ENCODE measurements around the gene MYO7A. TPM values are rescaled to one million over a fixed set of nuclear protein-coding genes. Genes with fewer than 3 reads are reported as not detected.

Gene MYO7A
- total RNA-seq, 3 donors from 2014 or later: 2.3 to 9.9 (median 6.7) TPM

GRCh38 chr11:77206264-77207018 is 78.4 kb downstream of the MYO7A start:
- Histone ChIP-seq H3K9me3 (no peaks in the 10 kb centered on the region), H3K4me3 (no peak overlapping the region), H3K36me3 (ENCODE audit: low read depth) (no peaks in the 10 kb centered on the region), H3K4me1 (ENCODE audit: low read depth) (no peaks in the 10 kb centered on the region)
- DNase-seq: no peak
- ATAC-seq: no peak
- no peak for TF ChIP-seq CTCF (IDR thresholded peaks at IDR 0.05)
- intact Hi-C loops (cut with DNase I, micrococcal nuclease): no loop called here

GRCh38 chr11:77207019-77207485 is 79.0 kb downstream of the MYO7A start:
- no peak for TF ChIP-seq CTCF (IDR thresholded peaks at IDR 0.05)
- no peak for DNase-seq
- Histone ChIP-seq H3K4me1 (ENCODE audit: low read depth) (no peaks in the 10 kb centered on the region), H3K4me3 (no peak overlapping the region), H3K9me3 (no peaks in the 10 kb centered on the region), H3K36me3 (ENCODE audit: low read depth) (no peaks in the 10 kb centered on the region)
- intact Hi-C loops (cut with DNase I, micrococcal nuclease): no loop called here
- no peak for ATAC-seq

GRCh38 chr11:77207618-77208313 is 79.7 kb downstream of the MYO7A start:
- H3K9me3 ChIP-seq: no peaks in the 10 kb centered on the region
- H3K4me1 ChIP-seq (ENCODE audit: low read depth): no peaks in the 10 kb centered on the region
- H3K4me3 ChIP-seq: no peak overlapping the region
- H3K36me3 ChIP-seq (ENCODE audit: low read depth): no peaks in the 10 kb centered on the region
- intact Hi-C loops (cut with DNase I, micrococcal nuclease): no loop called here
- DNase-seq: no peak
- no peak for ATAC-seq
- TF ChIP-seq CTCF (IDR thresholded peaks at IDR 0.05): no peak

- ATAC-seq: no peak
- H3K9me3 ChIP-seq: no peaks in the 10 kb centered on the region
- no peak for DNase-seq
- TF ChIP-seq CTCF (IDR thresholded peaks at IDR 0.05): no peak
- H3K4me1 ChIP-seq (ENCODE audit: low read depth): no peaks in the 10 kb centered on the region
- intact Hi-C loops (cut with DNase I, micrococcal nuclease): no loop called here
- H3K4me3 ChIP-seq: no peak overlapping the region
- H3K36me3 ChIP-seq (ENCODE audit: low read depth): no peaks in the 10 kb centered on the region
These were observed 80.5 kb downstream of the MYO7A start for GRCh38 chr11:77208535-77208934.

- Histone ChIP-seq H3K9me3 (no peaks in the 10 kb centered on the region), H3K4me1 (ENCODE audit: low read depth) (no peaks in the 10 kb centered on the region), H3K36me3 (ENCODE audit: low read depth) (no peaks in the 10 kb centered on the region), H3K4me3 (no peak overlapping the region)
- no peak for TF ChIP-seq CTCF (IDR thresholded peaks at IDR 0.05)
- ATAC-seq (no peak), DNase-seq (no peak)
- intact Hi-C loops (cut with DNase I, micrococcal nuclease): no loop called here
These were observed 81.6 kb downstream of the MYO7A start for GRCh38 chr11:77209663-77210062.
